ENCODE data around the gene MCM9. TPM values are rescaled to one million over a fixed set of nuclear protein-coding genes. Genes with fewer than 3 reads are reported as not detected.
A peak's percentile ranks its signal among the peaks of the same experiment; 100 is the strongest.
"Not testable (repeated sequence)": the region's sequence is repeated elsewhere in the genome, so short reads cannot be mapped to it uniquely, and the experiment has no call there.

MCM9 gene
- total and polyA plus RNA-seq, 2 experiments from 2014 or later = 11.1 to 13.5 TPM

GRCh38 chr6:118801257-118801656 lies 133.7 kb downstream of the MCM9 start:
- Histone ChIP-seq H3K79me2 (no peaks in the 10 kb centered on the region), H3K9me3 (ENCODE audit: low read depth) (no peaks in the 10 kb centered on the region), H3K27ac (no peak overlapping the region), H4K20me1 (ENCODE audit: insufficient read depth, poor library complexity, severe bottlenecking) (no peaks in the 10 kb centered on the region), H3K4me1 (ENCODE audit: insufficient read depth) (no peaks in the 10 kb centered on the region), H3K4me2 (no peak overlapping the region), H3K4me3 (no peak overlapping the region), H2AFZ (no peak overlapping the region), H3K9me2 (replicated peaks; ENCODE audit: insufficient read depth) (no peaks in the 10 kb centered on the region), H3K36me3 (replicated peaks; ENCODE audit: insufficient read depth, low read depth) (no peaks in the 10 kb centered on the region), H3K27me3 (no peaks in the 10 kb centered on the region)
- 94% methylated on average over 6 of the region's 6 CpGs for WGBS (ENCODE audit: low lambda C conversion rate, missing lambda C conversion rate)
- no peak for DNase-seq (ENCODE audit: low spot score)
- TF ChIP-seq CTCF (IDR thresholded peaks at IDR 0.05; ENCODE audit: poor library complexity) (no peak), EZH2phosphoT487 (IDR thresholded peaks at IDR 0.05; ENCODE audit: low read depth, severe bottlenecking, unreplicated experiment) (no peak), EZH2 (IDR thresholded peaks at IDR 0.05; ENCODE audit: borderline replicate concordance) (no peak)

GRCh38 chr6:118800394-118801071 lies 134.4 kb downstream of the MCM9 start:
- Histone ChIP-seq H3K4me3 (no peak overlapping the region), H3K4me2 (peak overlapping the region; percentile 62), H3K4me1 (ENCODE audit: insufficient read depth) (no peaks in the 10 kb centered on the region), H3K9me2 (replicated peaks; ENCODE audit: insufficient read depth) (no peaks in the 10 kb centered on the region), H3K27me3 (no peaks in the 10 kb centered on the region), H3K27ac (no peak overlapping the region), H4K20me1 (ENCODE audit: insufficient read depth, poor library complexity, severe bottlenecking) (no peaks in the 10 kb centered on the region), H2AFZ (no peak overlapping the region), H3K9me3 (ENCODE audit: low read depth) (no peaks in the 10 kb centered on the region), H3K36me3 (replicated peaks; ENCODE audit: insufficient read depth, low read depth) (no peaks in the 10 kb centered on the region), H3K79me2 (no peaks in the 10 kb centered on the region)
- peak; percentile 93 for DNase-seq (ENCODE audit: low spot score)
- TF ChIP-seq EZH2phosphoT487 (IDR thresholded peaks at IDR 0.05; ENCODE audit: low read depth, severe bottlenecking, unreplicated experiment) (no peak), CTCF (IDR thresholded peaks at IDR 0.05; ENCODE audit: poor library complexity) (peak; percentile 94)
- WGBS (ENCODE audit: low lambda C conversion rate, missing lambda C conversion rate) = 29% methylated on average over 17 of the region's 17 CpGs

DNA sequence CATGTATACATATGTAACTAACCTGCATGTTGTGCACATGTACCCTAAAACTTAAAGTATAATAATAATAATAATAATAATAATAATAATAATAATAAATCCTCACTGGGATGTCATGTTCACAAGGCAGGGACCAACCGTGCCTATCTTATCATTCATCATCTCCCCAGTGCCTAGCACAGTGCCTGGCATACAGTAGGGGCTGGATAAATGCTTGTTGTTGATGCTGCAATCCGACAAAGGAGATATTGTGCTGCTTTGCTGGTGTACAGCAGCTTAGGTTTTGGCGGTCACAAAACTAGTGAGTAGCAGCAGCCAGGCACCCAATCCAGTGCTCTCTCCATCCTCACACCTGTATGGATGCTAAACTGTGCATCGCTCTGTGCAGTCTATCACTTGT lies 135.1 kb downstream of the MCM9 start:
- Histone ChIP-seq H3K9me3 (ENCODE audit: low read depth) (no peaks in the 10 kb centered on the region), H3K27me3 (no peaks in the 10 kb centered on the region), H3K4me1 (ENCODE audit: insufficient read depth) (no peaks in the 10 kb centered on the region), H3K36me3 (replicated peaks; ENCODE audit: insufficient read depth, low read depth) (no peaks in the 10 kb centered on the region), H2AFZ (no peak overlapping the region), H4K20me1 (ENCODE audit: insufficient read depth, poor library complexity, severe bottlenecking) (no peaks in the 10 kb centered on the region), H3K4me3 (no peak overlapping the region), H3K9me2 (replicated peaks; ENCODE audit: insufficient read depth) (no peaks in the 10 kb centered on the region), H3K79me2 (no peaks in the 10 kb centered on the region), H3K4me2 (no peak overlapping the region), H3K27ac (no peak overlapping the region)
- TF ChIP-seq EZH2phosphoT487 (IDR thresholded peaks at IDR 0.05; ENCODE audit: low read depth, severe bottlenecking, unreplicated experiment) = no peak
- no peak for TF ChIP-seq EZH2 (IDR thresholded peaks at IDR 0.05; ENCODE audit: borderline replicate concordance)
- no peak for TF ChIP-seq CTCF (IDR thresholded peaks at IDR 0.05; ENCODE audit: poor library complexity)
- DNase-seq (ENCODE audit: low spot score) = no peak
- 92% methylated on average over 4 of the region's 4 CpGs for WGBS (ENCODE audit: low lambda C conversion rate, missing lambda C conversion rate)

DNA sequence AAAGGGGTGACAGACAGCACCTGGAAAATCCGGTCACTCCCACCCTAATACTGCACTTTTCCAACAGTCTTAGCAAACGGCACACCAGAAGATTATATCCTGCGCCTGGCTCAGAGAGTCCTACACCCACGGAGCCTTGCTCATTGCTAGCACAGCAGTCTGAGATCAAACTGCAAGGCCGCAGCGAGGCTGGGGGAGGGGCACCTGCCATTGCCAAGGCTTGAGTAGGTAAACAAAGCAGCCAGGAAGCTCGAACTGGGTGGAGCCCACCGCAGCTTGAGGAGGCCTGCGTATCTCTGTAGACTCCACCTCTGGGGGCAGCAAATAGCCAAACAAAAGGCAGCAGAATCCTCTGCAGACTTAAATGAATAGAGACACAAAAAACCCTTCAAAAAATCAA lies 138.4 kb downstream of the MCM9 start:
- WGBS (ENCODE audit: low lambda C conversion rate, missing lambda C conversion rate) = 54% methylated on average over 9 of the region's 9 CpGs
- H3K9me2 ChIP-seq (replicated peaks; ENCODE audit: insufficient read depth) = not testable (repeated sequence)

More for the DNA sequence above, 138.4 kb downstream of the MCM9 start:
- H4K20me1 ChIP-seq (ENCODE audit: insufficient read depth, poor library complexity, severe bottlenecking); H3K79me2 ChIP-seq; H3K4me3 ChIP-seq; H3K4me2 ChIP-seq; H2AFZ ChIP-seq; H3K27me3 ChIP-seq; H3K27ac ChIP-seq; H3K9me3 ChIP-seq (ENCODE audit: low read depth); DNase-seq (ENCODE audit: low spot score); H3K4me1 ChIP-seq (ENCODE audit: insufficient read depth); H3K36me3 ChIP-seq (replicated peaks; ENCODE audit: insufficient read depth, low read depth): not testable (repeated sequence)
